Measurements from ENCODE around the gene NOL9. TPM values are rescaled to one million over a fixed set of nuclear protein-coding genes. Genes with fewer than 3 reads are reported as not detected.

NOL9 gene
- total and polyA plus RNA-seq, 2 of the 13 experiments (the other 11 are each of a cell fraction or from before 2014, with no cell fraction given): 18.0 to 24.7 TPM

DNA sequence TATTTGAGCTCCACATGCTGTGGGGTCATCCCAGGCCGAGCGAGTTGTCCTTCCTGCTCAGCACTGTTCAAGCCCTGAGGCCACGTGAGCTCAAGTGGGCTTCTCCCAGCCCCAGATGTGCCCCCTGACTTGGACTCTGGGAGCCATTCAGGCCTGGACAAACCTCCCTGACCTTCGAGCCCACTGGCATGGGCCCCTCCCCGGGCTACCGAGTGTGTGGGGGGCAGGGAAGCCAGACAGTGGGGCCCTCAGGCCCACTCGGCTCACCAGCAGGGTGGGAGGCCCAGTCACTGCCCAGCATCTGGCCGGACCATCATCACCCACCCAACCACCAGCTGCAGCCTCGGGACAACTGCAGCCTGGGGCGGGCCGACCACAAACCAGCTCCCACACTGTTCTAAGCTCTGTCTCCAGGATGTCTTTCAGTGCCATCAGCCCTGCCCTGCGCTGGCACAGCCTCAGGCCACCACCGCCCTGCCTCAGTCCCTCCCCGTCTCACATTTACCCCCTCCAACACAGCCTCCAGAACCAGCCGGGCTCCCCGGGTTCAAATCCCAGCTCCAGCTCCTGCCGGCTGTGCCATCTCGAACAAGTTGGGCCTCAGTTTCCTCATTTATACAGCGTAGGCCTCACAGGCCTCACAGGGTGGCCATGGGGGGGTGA is 41.9 kb downstream of the NOL9 start (continued):
- TF ChIP-seq ZBTB33 (CRISPR knock-in tag; IDR thresholded peaks at IDR 0.05) (no peak), ZC3H4 (CRISPR knock-in tag; IDR thresholded peaks at IDR 0.05; ENCODE audit: borderline replicate concordance) (no peak), REPIN1 (CRISPR knock-in tag; IDR thresholded peaks at IDR 0.05; ENCODE audit: borderline replicate concordance, low read depth) (no peak; the same call in 1 of the 2 replicates), ISX (CRISPR knock-in tag; conservative IDR thresholded peaks at IDR 0.05) (no peak), HNF4G (IDR thresholded peaks at IDR 0.05; ENCODE audit: borderline replicate concordance, low read depth, low read length) (peak; percentile 84), HNF4G (CRISPR knock-in tag; IDR thresholded peaks at IDR 0.05; ENCODE audit: borderline replicate concordance, low read depth) (no peak; the same call in 1 of the 2 replicates), NFIC (IDR thresholded peaks at IDR 0.05; ENCODE audit: low read length) (no peak), NBN (conservative IDR thresholded peaks at IDR 0.05) (no peak), ZNF17 (CRISPR knock-in tag; IDR thresholded peaks at IDR 0.05) (no peak), IRF2 (CRISPR knock-in tag; IDR thresholded peaks at IDR 0.05) (no peak), NFE2L1 (CRISPR knock-in tag; IDR thresholded peaks at IDR 0.05; ENCODE audit: borderline replicate concordance) (no peak), BRCA1 (CRISPR knock-in tag; IDR thresholded peaks at IDR 0.05) (no peak), ZMYM4 (CRISPR knock-in tag; IDR thresholded peaks at IDR 0.05) (no peak), ZNF263 (CRISPR knock-in tag; IDR thresholded peaks at IDR 0.05) (no peak), IRX3 (CRISPR knock-in tag; IDR thresholded peaks at IDR 0.05; ENCODE audit: borderline replicate concordance, low read depth) (no peak), SALL1 (CRISPR knock-in tag; IDR thresholded peaks at IDR 0.05) (peak; percentile 22; the same call in 1 of the 2 replicates), ESRRA (CRISPR knock-in tag; IDR thresholded peaks at IDR 0.05; ENCODE audit: low read depth) (no peak), NFKB2 (CRISPR knock-in tag; IDR thresholded peaks at IDR 0.05; ENCODE audit: borderline replicate concordance) (no peak), NFAT5 (CRISPR knock-in tag; IDR thresholded peaks at IDR 0.05) (no peak), ZNF709 (CRISPR knock-in tag; IDR thresholded peaks at IDR 0.05) (no peak), HOXA7 (CRISPR knock-in tag; IDR thresholded peaks at IDR 0.05) (no peak), ZNF776 (CRISPR knock-in tag; IDR thresholded peaks at IDR 0.05) (no peak), MXD4 (CRISPR knock-in tag; IDR thresholded peaks at IDR 0.05) (no peak)
- TF ChIP-seq, protein P1, sequence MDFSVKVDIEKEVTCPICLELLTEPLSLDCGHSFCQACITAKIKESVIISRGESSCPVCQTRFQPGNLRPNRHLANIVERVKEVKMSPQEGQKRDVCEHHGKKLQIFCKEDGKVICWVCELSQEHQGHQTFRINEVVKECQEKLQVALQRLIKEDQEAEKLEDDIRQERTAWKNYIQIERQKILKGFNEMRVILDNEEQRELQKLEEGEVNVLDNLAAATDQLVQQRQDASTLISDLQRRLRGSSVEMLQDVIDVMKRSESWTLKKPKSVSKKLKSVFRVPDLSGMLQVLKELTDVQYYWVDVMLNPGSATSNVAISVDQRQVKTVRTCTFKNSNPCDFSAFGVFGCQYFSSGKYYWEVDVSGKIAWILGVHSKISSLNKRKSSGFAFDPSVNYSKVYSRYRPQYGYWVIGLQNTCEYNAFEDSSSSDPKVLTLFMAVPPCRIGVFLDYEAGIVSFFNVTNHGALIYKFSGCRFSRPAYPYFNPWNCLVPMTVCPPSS (IDR thresholded peaks at IDR 0.05): no peak
